Body of pancreas (tissue), 2 donors: ENCODE results near the gene CDC42EP2. TPM values are rescaled to one million over a fixed set of nuclear protein-coding genes. Genes with fewer than 3 reads are reported as not detected.

Experiments
- total RNA-seq, 2 donors: library from RNA; depleted of rRNA; stranded (reverse); fragments of >200 nt; gene quantifications; one replicate each; pipeline ENCODE4 v1.1.0, GENCODE V29; 2016

The CDC42EP2 gene
- total RNA-seq, 2 donors from 2014 or later = 8.3 to 16.8 TPM

Other genes with a start within 250 kb of the CDC42EP2 start
- 1 to 10 TPM in 1 of 2 donors, not detected in 1; 2.3 TPM for gene CDCA5, start 230.8 kb upstream of the CDC42EP2 start, total RNA-seq
- 10 to 100 TPM; 23.1 to 29.3 TPM for gene ZFPL1, start 230.6 kb upstream of the CDC42EP2 start, total RNA-seq
- 100 to 1,000 TPM; 206 to 360 TPM for gene VPS51, start 218.7 kb upstream of the CDC42EP2 start, total RNA-seq
- 10 to 100 TPM; 25.4 to 85.6 TPM for gene TM7SF2, start 203.0 kb upstream of the CDC42EP2 start, total RNA-seq
- gene ZNHIT2, start 197.2 kb upstream of the CDC42EP2 start, total RNA-seq = 10 to 100 TPM; 18.7 to 33.9 TPM
- gene FAU, start 192.7 kb upstream of the CDC42EP2 start, total RNA-seq = 1,000 to 10,000 TPM; 1,320 to 1,355 TPM
- 10 to 100 TPM; 34.2 to 35.6 TPM for gene MRPL49, start 192.5 kb upstream of the CDC42EP2 start, total RNA-seq
- gene SYVN1, start 180.3 kb upstream of the CDC42EP2 start, total RNA-seq = 10 to 100 TPM; 41.0 to 97.2 TPM
- gene SPDYC, start 144.6 kb upstream of the CDC42EP2 start, total RNA-seq = not detected
- 100 to 1,000 TPM; 142 to 245 TPM for gene CAPN1, start 132.9 kb upstream of the CDC42EP2 start, total RNA-seq
- gene POLA2, start 52.9 kb upstream of the CDC42EP2 start, total RNA-seq = 10 to 100 TPM in 1 of 2 donors, 1 to 10 TPM in 1; 7.3 to 19.1 TPM
- 10 to 100 TPM; 18.1 to 30.1 TPM for gene DPF2, start 19.0 kb downstream of the CDC42EP2 start, total RNA-seq
- gene TIGD3, start 39.9 kb downstream of the CDC42EP2 start, total RNA-seq = not detected
- 10 to 100 TPM; 52.4 to 67.2 TPM for gene SLC25A45, start 67.8 kb downstream of the CDC42EP2 start, total RNA-seq
- 10 to 100 TPM; 20.0 to 46.8 TPM for gene FRMD8, start 71.8 kb downstream of the CDC42EP2 start, total RNA-seq
- 100 to 1,000 TPM; 376 to 539 TPM for gene NEAT1, start 107.9 kb downstream of the CDC42EP2 start, total RNA-seq
- gene MALAT1, start 184.2 kb downstream of the CDC42EP2 start, total RNA-seq = over 10,000 TPM; 10,129 to 14,092 TPM
- gene SCYL1, start 210.2 kb downstream of the CDC42EP2 start, total RNA-seq = 10 to 100 TPM; 55.0 to 62.3 TPM
- gene LTBP3, start 243.5 kb downstream of the CDC42EP2 start, total RNA-seq = 100 to 1,000 TPM; 131 to 330 TPM